B cell (primary cell): ENCODE measurements around the gene ASMTL. TPM values are rescaled to one million over a fixed set of nuclear protein-coding genes. Genes with fewer than 3 reads are reported as not detected.

Experiments
- ATAC-seq: fragments of 200-7000 bp; cut with Tn5 transposase; one replicate; pipeline ENCODE4 v1.10.0; 2021; ENCODE audit warnings: low read depth, mild to moderate bottlenecking, moderate number of reproducible peaks, moderate library complexity
- CTCF ChIA-PET: fragments of 350-600 bp; sonication (Branson Sonifier 250); formaldehyde crosslinking; loops from one replicate; lab custom pipeline; 2021; ENCODE audit warnings: antibody characterized with exemption, inconsistent platforms; lab: Charles Lee
- POLR2A ChIA-PET: fragments of 350-600 bp; sonication (Branson Sonifier 250); formaldehyde crosslinking; loops from one replicate; lab custom pipeline; 2021; ENCODE audit warnings: antibody characterized with exemption; lab: Charles Lee
- DNase-seq: peaks from one replicate; pipeline ENCODE4 v3.0.0; 2013
- H2AFZ ChIP-seq: 2 replicates; pipeline ENCODE4 v1.6.1; 2012; ENCODE audit warnings: mild to moderate bottlenecking, low read depth, low read length; ENCODE audit not compliant: insufficient read depth, poor library complexity, severe bottlenecking
- H3K27ac ChIP-seq, 2 donors: 1 replicate in 1 of 2; 2 replicates in 1 of 2; pipeline ENCODE4 v1.5.1; 2012 to 2013; ENCODE audit warnings: low read length in 2 of 2, mild to moderate bottlenecking in 2 of 2, moderate library complexity in 1 of 2
- H3K27me3 ChIP-seq, 4 experiments: fragments of 200-600 bp in 1 of 4; sonication (generic) in 1 of 4; replicated peaks in 1 of 4; 1 replicate in 2 of 4; 2 replicates in 2 of 4; pipeline versions ENCODE4 v1.6.1 to v1.7.0; 2013 to 2016; ENCODE audit warnings: low read length in 3 of 4, mild to moderate bottlenecking in 2 of 4, mixed read lengths in 1 of 4, moderate library complexity in 1 of 4; ENCODE audit not compliant: insufficient read depth in 4 of 4, control insufficient read depth in 3 of 4; ENCODE audit errors: control extremely low read depth in 1 of 4
- H3K36me3 ChIP-seq, 2 experiments: replicated peaks in 1 of 2; 1 replicate in 1 of 2; 2 replicates in 1 of 2; pipeline versions ENCODE4 v1.6.1 to v1.7.1; 2013; ENCODE audit warnings: low read length in 1 of 2; ENCODE audit not compliant: insufficient read depth in 2 of 2, control insufficient read depth in 1 of 2; ENCODE audit errors: control extremely low read depth in 1 of 2, extremely low read depth in 1 of 2
- H3K4me1 ChIP-seq, 2 donors: fragments of 200-600 bp in 1 of 2; sonication (generic) in 1 of 2; 1 replicate in 1 of 2; 2 replicates in 1 of 2; pipeline versions ENCODE4 v1.5.1 to v1.6.1; 2013 to 2017; ENCODE audit warnings: low read length in 2 of 2; ENCODE audit not compliant: control insufficient read depth in 2 of 2, insufficient read depth in 2 of 2
- H3K4me2 ChIP-seq: replicated peaks from 2 replicates; pipeline ENCODE3; 2012; ENCODE audit warnings: mild to moderate bottlenecking, low read depth, low read length; ENCODE audit not compliant: poor library complexity, severe bottlenecking
- H3K4me3 ChIP-seq, 5 experiments: fragments of 200-600 bp in 1 of 5; sonication (generic) in 1 of 5; 1 replicate in 3 of 5; 2 replicates in 2 of 5; pipeline versions ENCODE4 v1.5.1 to v1.7.0; 2011 to 2016; ENCODE audit warnings: low read length in 4 of 5, mild to moderate bottlenecking in 4 of 5, low read depth in 2 of 5, control low read depth in 1 of 5, moderate library complexity in 1 of 5; ENCODE audit not compliant: insufficient read depth in 1 of 5; ENCODE audit errors: control extremely low read depth in 1 of 5, extremely low read depth in 1 of 5
- H3K79me2 ChIP-seq: fragments of 200-600 bp; sonication (generic); one replicate; pipeline ENCODE4 v1.6.0; 2016; ENCODE audit warnings: low read length; ENCODE audit not compliant: control insufficient read depth, insufficient read depth
- H3K9ac ChIP-seq: fragments of 200-600 bp; sonication (generic); 2 replicates; pipeline ENCODE4 v1.6.1; 2017; ENCODE audit warnings: mild to moderate bottlenecking, low read length, moderate library complexity
- H3K9me3 ChIP-seq, 3 donors: one replicate each; pipeline versions ENCODE4 v1.6.1 to v1.7.1; 2013; ENCODE audit warnings: low read length in 2 of 3; ENCODE audit not compliant: control insufficient read depth in 2 of 3, insufficient read depth in 1 of 3; ENCODE audit errors: control extremely low read depth in 1 of 3
- H4K20me1 ChIP-seq: 2 replicates; pipeline ENCODE4 v1.6.0; 2012; ENCODE audit warnings: mild to moderate bottlenecking, low read length; ENCODE audit not compliant: insufficient read depth, control insufficient read depth, poor library complexity, severe bottlenecking
- H3K27ac Mint-ChIP-seq: one replicate; pipeline ENCODE4 v1.8.0; 2021; ENCODE audit warnings: mixed read lengths
- H3K27me3 Mint-ChIP-seq: one replicate; pipeline ENCODE4 v1.8.0; 2021; ENCODE audit warnings: mixed read lengths
- H3K4me1 Mint-ChIP-seq: one replicate; pipeline ENCODE4 v1.8.0; 2021; ENCODE audit warnings: mixed read lengths
- H3K4me3 Mint-ChIP-seq: one replicate; pipeline ENCODE4 v1.8.0; 2021; ENCODE audit warnings: mixed read lengths
- H3K9me3 Mint-ChIP-seq: one replicate; pipeline ENCODE4 v1.8.0; 2022; ENCODE audit warnings: mixed read lengths; ENCODE audit not compliant: insufficient read depth
- CTCF ChIP-seq: fragments of 200-600 bp; IDR thresholded peaks from one replicate; pipeline ENCODE4 v1.8.0; 2022; ENCODE audit warnings: antibody characterized with exemption, mild to moderate bottlenecking
- EZH2 ChIP-seq: IDR thresholded peaks from 2 replicates; pipeline ENCODE4 v1.6.1; 2012; ENCODE audit warnings: borderline replicate concordance, low read depth, mild to moderate bottlenecking, moderate library complexity, low read length; ENCODE audit not compliant: insufficient read depth, poor library complexity, severe bottlenecking
- WGBS: methylation state at CpG from one replicate; pipeline ENCODE4 v1.1.5; 2013; ENCODE audit warnings: missing lambda C conversion rate; ENCODE audit not compliant: insufficient coverage; 5-methylcytosine and 5-hydroxymethylcytosine counted together
- intact Hi-C: fragments of 100-400 bp; cut with micrococcal nuclease; formaldehyde crosslinking; loops from one replicate; pipeline ENCODE4 v1.10.0; 2022
- polyA plus RNA-seq: library from polyadenylated mRNA; depleted of rRNA; stranded (reverse); fragments of >200 nt; gene quantifications from 2 replicates; pipeline ENCODE4 v1.2.3, GENCODE V29; 2012
- total RNA-seq, 2 donors: library from RNA; stranded (reverse); fragments of 120-200 nt in 1 of 2; gene quantifications; 1 replicate in 1 of 2; 2 replicates in 1 of 2; pipeline versions ENCODE4 v1.2.3 to v1.2.4, GENCODE V29; 2013 to 2022

Gene ASMTL
- total and polyA plus RNA-seq, 2 donors (not counting 1 experiment from before 2014, with no cell fraction given) = 33.3 to 52.9 TPM

GRCh38 chrX:1354036-1355019 lies 98.4 kb downstream of the ASMTL start:
- H3K4me1 Mint-ChIP-seq = no peaks in the 10 kb centered on the region
- Histone ChIP-seq H3K4me1 (no peaks in the 10 kb centered on the region), H3K4me2 (no peak overlapping the region), H3K27ac (no peak overlapping the region), H3K79me2 (no peaks in the 10 kb centered on the region), H3K27me3 (no peaks in the 10 kb centered on the region), H3K4me3 (no peak overlapping the region), H4K20me1 (no peaks in the 10 kb centered on the region), H2AFZ (no peak overlapping the region), H3K36me3 (peaks cover 0 to 7% of the 10 kb centered on the region in 2 experiments), H3K9me3 (peaks cover 0 to 24% (median 0%) of the 10 kb centered on the region in 3 donors), H3K9ac (no peak overlapping the region)
- DNase-seq (no peak), ATAC-seq (no peak)
- 94% methylated on average over 9 of the region's 11 CpGs for WGBS
- CTCF ChIA-PET = no interaction called here
- no peak for TF ChIP-seq CTCF
- TF ChIP-seq EZH2 = no peak
- POLR2A ChIA-PET = no interaction called here
- no peaks in the 10 kb centered on the region for H3K27me3 Mint-ChIP-seq
- H3K9me3 Mint-ChIP-seq = no peaks in the 10 kb centered on the region
- H3K4me3 Mint-ChIP-seq = no peak overlapping the region
- intact Hi-C loops = no loop called here
- H3K27ac Mint-ChIP-seq = peak overlapping the region; percentile 61

Other genes with a start within 250 kb of the ASMTL start
- gene CRLF2, start 240.3 kb downstream of the ASMTL start, total RNA-seq = not detected in 2 replicates
- not detected in 2 replicates for gene CRLF2, start 240.3 kb downstream of the ASMTL start, polyA plus RNA-seq
- gene CSF2RA, start 184.1 kb downstream of the ASMTL start, total RNA-seq = 0.64 and 1.2 TPM in 2 replicates
- gene CSF2RA, start 184.1 kb downstream of the ASMTL start, polyA plus RNA-seq = 0.52 and 0.76 TPM in 2 replicates
- 1.6 and 2.8 TPM in 2 replicates for gene IL3RA, start 116.1 kb downstream of the ASMTL start, total RNA-seq
- 4.3 and 31.6 TPM in 2 replicates for gene IL3RA, start 116.1 kb downstream of the ASMTL start, polyA plus RNA-seq
- gene SLC25A6, start 60.8 kb downstream of the ASMTL start, total RNA-seq = 323 and 343 TPM in 2 replicates
- 642 and 850 TPM in 2 replicates for gene SLC25A6, start 60.8 kb downstream of the ASMTL start, polyA plus RNA-seq
- gene P2RY8, start 84.3 kb upstream of the ASMTL start, total RNA-seq = 140 and 142 TPM in 2 replicates
- 64.8 and 72.3 TPM in 2 replicates for gene P2RY8, start 84.3 kb upstream of the ASMTL start, polyA plus RNA-seq
- 126 and 129 TPM in 2 replicates for gene AKAP17A, start 138.7 kb upstream of the ASMTL start, total RNA-seq
- gene AKAP17A, start 138.7 kb upstream of the ASMTL start, polyA plus RNA-seq = 196 and 240 TPM in 2 replicates
- gene ASMT, start 162.2 kb upstream of the ASMTL start, total RNA-seq = 0.66 TPM in 1 of 2 replicates, not detected in the other
- 0.63 and 1.2 TPM in 2 replicates for gene ASMT, start 162.2 kb upstream of the ASMTL start, polyA plus RNA-seq